ENCODE results near the gene SLC22A9. TPM values are rescaled to one million over a fixed set of nuclear protein-coding genes. Genes with fewer than 3 reads are reported as not detected.

Gene SLC22A9
- not detected in 2 replicates for total RNA-seq

DNA sequence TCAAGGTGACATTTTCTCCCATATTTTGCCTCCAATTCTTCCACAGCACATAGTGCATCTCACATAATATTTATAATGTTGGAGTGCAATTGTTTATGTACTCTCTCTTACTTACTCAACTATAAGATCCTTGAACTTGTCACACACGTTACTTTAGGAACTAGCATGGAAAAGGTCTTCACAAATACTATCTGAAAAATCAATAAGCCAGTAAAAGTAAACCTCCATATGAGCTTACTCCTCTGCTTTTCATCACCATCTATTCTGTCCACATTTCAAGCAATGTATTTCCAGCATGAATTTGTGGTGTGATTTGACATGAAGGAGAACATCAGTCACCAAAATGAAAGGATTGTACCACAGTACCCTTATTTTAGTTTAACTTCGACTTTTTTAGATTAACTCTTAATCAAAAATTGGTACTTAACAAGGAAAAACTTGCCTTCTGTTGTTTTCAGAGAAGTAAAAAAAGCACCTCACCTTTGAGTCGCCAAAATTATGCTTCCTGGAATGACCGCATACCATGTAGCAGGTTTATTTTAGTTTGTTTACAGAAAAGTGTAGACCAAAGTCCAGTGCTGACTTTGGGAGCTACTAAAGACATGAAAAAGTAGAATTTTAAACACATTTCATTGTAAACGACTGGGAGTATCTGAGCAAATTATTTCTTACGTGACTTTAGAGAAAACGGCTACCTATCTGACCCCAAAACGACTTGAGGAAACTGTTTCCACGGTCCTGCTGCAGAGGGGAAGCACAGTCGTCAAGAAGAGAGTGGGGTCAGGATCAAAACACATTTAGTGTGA lies at the start of gene SLC22A9:
TSS of gene SLC22A9 (plus strand) at position 621 of the 806 bp plus-strand sequence. CDS start 272 bp downstream, outside the sequence.

Other genes starting within 250 kb of the SLC22A9 start
- gene SLC22A24, start 225.6 kb upstream of the SLC22A9 start, total RNA-seq: not detected in 2 replicates
- gene SLC22A25, start 126.2 kb upstream of the SLC22A9 start, total RNA-seq: not detected in 2 replicates
- 0.21 TPM in 1 of 2 replicates, not detected in the other for gene PLAAT5, start 121.4 kb downstream of the SLC22A9 start, total RNA-seq
- gene LGALS12, start 136.3 kb downstream of the SLC22A9 start, total RNA-seq: not detected in 2 replicates
- 1.3 and 18.1 TPM in 2 replicates for gene PLAAT4, start 167.0 kb downstream of the SLC22A9 start, total RNA-seq
- gene PLAAT2, start 193.6 kb downstream of the SLC22A9 start, total RNA-seq: 0.24 and 0.64 TPM in 2 replicates
- gene PLAAT3, start 244.6 kb downstream of the SLC22A9 start, total RNA-seq: 1.9 and 15.9 TPM in 2 replicates